ENCODE data around the gene VPS13D.

Gene VPS13D

DNA sequence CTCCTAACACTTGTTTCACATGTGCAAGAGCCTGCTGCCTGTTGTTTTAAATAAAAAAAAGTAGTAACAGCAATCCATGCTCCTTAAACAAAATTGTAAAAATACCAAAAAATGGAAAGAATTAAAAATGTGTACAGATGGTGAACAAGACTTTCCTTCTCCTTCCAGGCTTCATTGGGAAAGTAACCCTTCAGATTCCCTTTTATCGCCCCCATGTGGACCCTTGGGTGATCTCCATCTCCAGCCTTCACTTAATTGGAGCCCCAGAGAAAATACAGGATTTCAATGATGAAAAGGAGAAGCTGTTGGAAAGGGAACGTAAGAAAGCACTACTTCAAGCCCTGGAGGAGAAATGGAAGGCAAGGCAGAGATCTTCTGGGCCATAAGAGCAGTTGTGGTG, 14.2 kb downstream of the VPS13D start:
- no peak overlapping the region for H3K4me3 ChIP-seq (ENCODE audit: low read depth in 1 of 2, low read length in 1 of 2)
- no peak overlapping the region for H3K27ac ChIP-seq
- H3K4me1 ChIP-seq (ENCODE audit: control insufficient read depth in 1 of 2, insufficient read depth in 1 of 2, low read depth in 1 of 2, low read length in 1 of 2): no peaks in the 10 kb centered on the region
- H3K9me3 ChIP-seq: no peaks in the 10 kb centered on the region
- no peaks in the 10 kb centered on the region for H3K27me3 ChIP-seq
- peaks cover 73% of the 10 kb centered on the region for H3K36me3 ChIP-seq
- TF ChIP-seq, protein P1, sequence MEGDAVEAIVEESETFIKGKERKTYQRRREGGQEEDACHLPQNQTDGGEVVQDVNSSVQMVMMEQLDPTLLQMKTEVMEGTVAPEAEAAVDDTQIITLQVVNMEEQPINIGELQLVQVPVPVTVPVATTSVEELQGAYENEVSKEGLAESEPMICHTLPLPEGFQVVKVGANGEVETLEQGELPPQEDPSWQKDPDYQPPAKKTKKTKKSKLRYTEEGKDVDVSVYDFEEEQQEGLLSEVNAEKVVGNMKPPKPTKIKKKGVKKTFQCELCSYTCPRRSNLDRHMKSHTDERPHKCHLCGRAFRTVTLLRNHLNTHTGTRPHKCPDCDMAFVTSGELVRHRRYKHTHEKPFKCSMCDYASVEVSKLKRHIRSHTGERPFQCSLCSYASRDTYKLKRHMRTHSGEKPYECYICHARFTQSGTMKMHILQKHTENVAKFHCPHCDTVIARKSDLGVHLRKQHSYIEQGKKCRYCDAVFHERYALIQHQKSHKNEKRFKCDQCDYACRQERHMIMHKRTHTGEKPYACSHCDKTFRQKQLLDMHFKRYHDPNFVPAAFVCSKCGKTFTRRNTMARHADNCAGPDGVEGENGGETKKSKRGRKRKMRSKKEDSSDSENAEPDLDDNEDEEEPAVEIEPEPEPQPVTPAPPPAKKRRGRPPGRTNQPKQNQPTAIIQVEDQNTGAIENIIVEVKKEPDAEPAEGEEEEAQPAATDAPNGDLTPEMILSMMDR (IDR thresholded peaks at IDR 0.05): no peak

DNA sequence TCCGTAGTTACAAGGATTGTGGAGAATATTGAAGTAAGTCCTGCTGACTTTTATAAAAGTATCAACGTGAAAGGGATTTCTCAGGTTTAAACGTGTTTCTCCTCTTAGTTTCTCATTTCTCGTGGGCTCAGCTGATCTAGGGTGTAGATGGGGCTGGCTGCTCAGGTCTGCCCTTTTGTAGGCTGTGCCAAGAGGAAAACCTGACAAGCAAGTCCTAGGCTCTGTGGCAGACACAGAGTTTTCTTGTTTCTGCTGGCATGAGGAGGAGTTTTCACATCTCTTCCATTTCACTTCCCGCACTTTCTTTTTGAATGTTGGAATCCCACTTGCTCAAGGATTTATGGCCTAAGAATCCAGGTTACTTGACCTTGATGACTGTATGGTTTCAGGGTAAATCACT, 14.8 kb downstream of the VPS13D start:
- Histone ChIP-seq H3K27me3 (no peaks in the 10 kb centered on the region), H3K36me3 (peaks cover 78% of the 10 kb centered on the region), H3K9me3 (no peaks in the 10 kb centered on the region), H3K4me3 (ENCODE audit: low read depth in 1 of 2, low read length in 1 of 2) (no peak overlapping the region), H3K4me1 (ENCODE audit: control insufficient read depth in 1 of 2, insufficient read depth in 1 of 2, low read depth in 1 of 2, low read length in 1 of 2) (no peaks in the 10 kb centered on the region), H3K27ac (no peak overlapping the region)
- TF ChIP-seq, protein P1 (IDR thresholded peaks at IDR 0.05): no peak

DNA sequence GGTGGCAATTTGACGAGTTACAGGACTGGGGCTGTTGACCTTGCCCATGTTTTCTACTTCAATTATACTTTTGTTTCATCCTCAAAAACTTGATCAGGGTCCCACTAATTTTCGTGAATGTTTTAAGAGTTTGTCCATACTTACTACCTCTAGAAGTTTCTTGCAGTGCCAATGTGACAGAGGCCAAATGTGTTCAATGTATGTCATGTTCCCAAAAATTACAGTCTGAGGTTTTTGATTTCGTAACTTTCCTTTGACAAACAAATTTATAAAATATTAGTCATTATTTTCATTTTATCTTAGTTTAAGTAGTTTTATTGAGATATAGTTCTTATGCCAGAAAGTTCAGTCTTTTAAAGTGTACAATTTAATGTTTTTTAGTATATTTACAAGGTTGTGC, 15.3 kb downstream of the VPS13D start:
- Histone ChIP-seq H3K27me3 (no peaks in the 10 kb centered on the region), H3K36me3 (peaks cover 83% of the 10 kb centered on the region)

DNA sequence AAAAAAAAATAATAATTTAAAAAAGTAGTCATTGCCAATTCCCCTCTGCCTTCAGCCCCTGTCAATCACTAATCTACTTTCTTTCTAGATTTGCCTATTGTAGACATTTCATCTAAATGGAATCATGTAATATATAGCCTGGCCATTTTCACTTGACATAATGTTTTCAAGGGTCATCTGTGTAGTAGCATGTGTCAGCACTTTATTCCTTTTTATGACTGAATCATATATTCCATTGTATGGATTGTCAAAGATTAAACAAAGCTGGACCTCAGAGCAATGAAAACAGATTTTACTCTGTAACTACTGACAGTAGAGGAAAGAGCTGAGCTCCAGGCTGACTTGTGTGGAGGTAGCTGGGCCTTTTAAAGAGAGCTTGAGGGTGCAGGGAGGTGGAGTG, 15.9 kb downstream of the VPS13D start:
- H3K4me1 ChIP-seq (ENCODE audit: control insufficient read depth in 1 of 2, insufficient read depth in 1 of 2, low read depth in 1 of 2, low read length in 1 of 2): no peaks in the 10 kb centered on the region
- H3K9me3 ChIP-seq: no peaks in the 10 kb centered on the region
- no peaks in the 10 kb centered on the region for H3K27me3 ChIP-seq
- H3K4me3 ChIP-seq (ENCODE audit: low read depth in 1 of 2, low read length in 1 of 2): no peak overlapping the region
- no peak overlapping the region for H3K27ac ChIP-seq
- H3K36me3 ChIP-seq: peaks cover 89% of the 10 kb centered on the region
- TF ChIP-seq, protein P1 (IDR thresholded peaks at IDR 0.05): no peak

More for the DNA sequence above, 15.3 kb downstream of the VPS13D start:
- H3K27ac ChIP-seq: no peak overlapping the region
- no peaks in the 10 kb centered on the region for H3K4me1 ChIP-seq (ENCODE audit: control insufficient read depth in 1 of 2, insufficient read depth in 1 of 2, low read depth in 1 of 2, low read length in 1 of 2)
- no peak overlapping the region for H3K4me3 ChIP-seq (ENCODE audit: low read depth in 1 of 2, low read length in 1 of 2)
- H3K9me3 ChIP-seq: no peaks in the 10 kb centered on the region
- TF ChIP-seq, protein P1 (IDR thresholded peaks at IDR 0.05): no peak

DNA sequence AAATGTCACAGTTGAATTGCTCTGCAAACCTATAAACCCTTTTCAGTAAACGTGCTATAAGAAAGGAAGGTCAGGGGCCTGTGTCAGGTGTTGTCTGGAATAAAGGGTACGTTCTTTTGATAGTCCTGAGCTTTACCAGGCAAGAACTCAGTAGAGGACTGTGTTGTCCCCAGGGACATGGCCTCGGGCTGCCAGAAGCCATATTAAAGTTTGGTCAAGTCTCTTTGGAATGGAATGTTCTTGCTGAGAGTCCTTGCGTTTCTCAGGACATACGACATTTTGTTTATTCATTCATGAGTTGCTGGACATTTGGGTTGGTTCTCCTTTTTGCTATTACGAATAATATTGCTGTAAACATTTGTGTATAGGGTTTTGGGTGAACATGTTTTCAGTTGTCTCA, 16.8 kb downstream of the VPS13D start:
- H3K36me3 ChIP-seq: peaks cover 88% of the 10 kb centered on the region
- H3K4me3 ChIP-seq (ENCODE audit: low read depth in 1 of 2, low read length in 1 of 2): no peak overlapping the region
- TF ChIP-seq, protein P1 (IDR thresholded peaks at IDR 0.05): no peak
- H3K4me1 ChIP-seq (ENCODE audit: control insufficient read depth in 1 of 2, insufficient read depth in 1 of 2, low read depth in 1 of 2, low read length in 1 of 2): no peaks in the 10 kb centered on the region
- H3K9me3 ChIP-seq: no peaks in the 10 kb centered on the region
- H3K27ac ChIP-seq: no peak overlapping the region
- no peaks in the 10 kb centered on the region for H3K27me3 ChIP-seq

DNA sequence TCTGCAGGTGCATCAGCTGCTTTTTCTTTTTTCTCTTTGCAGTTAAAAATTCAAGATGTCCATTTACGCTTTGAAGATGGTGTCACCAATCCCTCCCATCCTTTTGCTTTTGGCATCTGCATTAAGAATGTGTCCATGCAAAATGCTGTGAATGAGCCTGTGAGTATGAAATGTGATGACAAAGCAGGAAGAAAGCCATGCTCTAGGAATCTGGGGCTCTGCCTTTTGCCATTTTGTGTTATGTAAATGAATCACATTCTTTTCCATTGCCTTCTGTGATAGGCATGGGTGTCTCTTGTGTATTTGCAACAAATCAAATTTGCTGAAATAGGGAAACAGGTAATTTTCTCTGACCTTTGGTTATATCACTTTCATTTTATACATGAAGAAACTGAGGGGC, 19.4 kb downstream of the VPS13D start:
- TF ChIP-seq, protein P1 (IDR thresholded peaks at IDR 0.05): no peak
- H3K36me3 ChIP-seq: peaks cover 84% of the 10 kb centered on the region
- no peak overlapping the region for H3K27ac ChIP-seq
- H3K27me3 ChIP-seq: no peaks in the 10 kb centered on the region
- H3K4me3 ChIP-seq (ENCODE audit: low read depth in 1 of 2, low read length in 1 of 2): no peak overlapping the region
- no peaks in the 10 kb centered on the region for H3K4me1 ChIP-seq (ENCODE audit: control insufficient read depth in 1 of 2, insufficient read depth in 1 of 2, low read depth in 1 of 2, low read length in 1 of 2)
- no peaks in the 10 kb centered on the region for H3K9me3 ChIP-seq
